ENCODE measurements around the gene SECISBP2L.

- no peak for TF ChIP-seq TAF1 (IDR thresholded peaks at IDR 0.05; ENCODE audit: borderline replicate concordance, insufficient read depth, low read length)
- TF ChIP-seq POLR2AphosphoS5 (IDR thresholded peaks at IDR 0.05; ENCODE audit: low read depth, low read length), result no peak
Measured at GRCh38 chr15:49055630-49056029, 9.4 kb upstream of the SECISBP2L start.
